ACC112 (cell line): ENCODE data around the gene CHRDL1.

Experiments used
- H2AFZ ChIP-seq: fragments of 200-600 bp; sonication (generic); one replicate; pipeline ENCODE4 v1.6.0; 2017; ENCODE audit warnings: antibody characterized with exemption, low read length; ENCODE audit not compliant: unreplicated experiment
- H3K27ac ChIP-seq: fragments of 200-600 bp; sonication (generic); 2 replicates; pipeline ENCODE4 v1.5.1; 2014; ENCODE audit warnings: low read depth, mild to moderate bottlenecking, antibody characterized with exemption, low read length, moderate library complexity
- H3K27me3 ChIP-seq: fragments of 200-600 bp; sonication (generic); 2 replicates; pipeline ENCODE4 v1.6.1; 2014; ENCODE audit warnings: mild to moderate bottlenecking, antibody characterized with exemption, low read length, moderate library complexity, mixed read lengths; ENCODE audit not compliant: insufficient read depth
- H3K36me3 ChIP-seq: fragments of 200-600 bp; sonication (generic); 2 replicates; pipeline ENCODE4 v1.6.1; 2016; ENCODE audit warnings: mild to moderate bottlenecking, antibody characterized with exemption, low read length, moderate library complexity, mixed read lengths; ENCODE audit not compliant: insufficient read depth
- H3K4me1 ChIP-seq: fragments of 200-600 bp; sonication (generic); one replicate; pipeline ENCODE4 v1.6.1; 2016; ENCODE audit warnings: low read length, mixed read lengths; ENCODE audit not compliant: insufficient read depth, unreplicated experiment, control insufficient read depth
- H3K4me3 ChIP-seq: fragments of 200-600 bp; sonication (generic); 2 replicates; pipeline ENCODE4 v1.5.1; 2014; ENCODE audit warnings: mild to moderate bottlenecking, low read depth, low read length
- H3K79me2 ChIP-seq: fragments of 200-600 bp; sonication (generic); one replicate; pipeline ENCODE4 v1.6.0; 2016; ENCODE audit warnings: low read length; ENCODE audit not compliant: control insufficient read depth, unreplicated experiment, insufficient read depth

Gene CHRDL1

GRCh38 chrX:110743679-110744340 lies 51.8 kb downstream of the CHRDL1 start:
- Histone ChIP-seq H3K27me3 (no peaks in the 10 kb centered on the region), H3K27ac (no peak overlapping the region), H2AFZ (no peak overlapping the region), H3K36me3 (no peaks in the 10 kb centered on the region), H3K79me2 (no peaks in the 10 kb centered on the region), H3K4me1 (peaks cover 10% of the 10 kb centered on the region), H3K4me3 (no peak overlapping the region)

- Histone ChIP-seq H3K4me3 (no peak overlapping the region), H3K27me3 (no peaks in the 10 kb centered on the region), H3K27ac (no peak overlapping the region), H3K4me1 (peaks cover 10% of the 10 kb centered on the region), H2AFZ (no peak overlapping the region), H3K79me2 (no peaks in the 10 kb centered on the region), H3K36me3 (no peaks in the 10 kb centered on the region)
Observed at GRCh38 chrX:110741213-110741796, 54.3 kb downstream of the CHRDL1 start.

GRCh38 chrX:110734894-110735541 lies 60.6 kb downstream of the CHRDL1 start:
- Histone ChIP-seq H3K4me3 (no peak overlapping the region), H3K79me2 (no peaks in the 10 kb centered on the region), H3K36me3 (no peaks in the 10 kb centered on the region), H3K27ac (peak overlapping the region; percentile 38), H2AFZ (no peak overlapping the region), H3K27me3 (no peaks in the 10 kb centered on the region), H3K4me1 (peaks cover 26% of the 10 kb centered on the region)

- peak overlapping the region; percentile 38 for H3K27ac ChIP-seq
- no peak overlapping the region for H2AFZ ChIP-seq
- H3K79me2 ChIP-seq, result no peaks in the 10 kb centered on the region
- H3K4me3 ChIP-seq, result no peak overlapping the region
- H3K36me3 ChIP-seq, result no peaks in the 10 kb centered on the region
- no peaks in the 10 kb centered on the region for H3K27me3 ChIP-seq
- H3K4me1 ChIP-seq, result peaks cover 26% of the 10 kb centered on the region
Observed at GRCh38 chrX:110734271-110734670, 61.3 kb downstream of the CHRDL1 start.

GRCh38 chrX:110733166-110733565 lies 62.5 kb downstream of the CHRDL1 start:
- Histone ChIP-seq H3K79me2 (no peaks in the 10 kb centered on the region), H3K4me3 (no peak overlapping the region), H2AFZ (no peak overlapping the region), H3K27ac (no peak overlapping the region), H3K4me1 (peaks cover 26% of the 10 kb centered on the region), H3K36me3 (no peaks in the 10 kb centered on the region), H3K27me3 (no peaks in the 10 kb centered on the region)

- Histone ChIP-seq H3K4me1 (peaks cover 26% of the 10 kb centered on the region), H3K79me2 (no peaks in the 10 kb centered on the region), H3K4me3 (no peak overlapping the region), H3K36me3 (no peaks in the 10 kb centered on the region), H3K27me3 (no peaks in the 10 kb centered on the region), H2AFZ (no peak overlapping the region), H3K27ac (no peak overlapping the region)
Observed at GRCh38 chrX:110732266-110732665, 63.4 kb downstream of the CHRDL1 start.

GRCh38 chrX:110723844-110724243 lies 71.8 kb downstream of the CHRDL1 start:
- no peaks in the 10 kb centered on the region for H3K79me2 ChIP-seq
- no peak overlapping the region for H3K4me3 ChIP-seq
- no peaks in the 10 kb centered on the region for H3K36me3 ChIP-seq
- no peaks in the 10 kb centered on the region for H3K4me1 ChIP-seq
- H3K27ac ChIP-seq, result no peak overlapping the region
- H2AFZ ChIP-seq, result no peak overlapping the region
- no peaks in the 10 kb centered on the region for H3K27me3 ChIP-seq

- H2AFZ ChIP-seq, result no peak overlapping the region
- H3K4me3 ChIP-seq, result no peak overlapping the region
- H3K27ac ChIP-seq, result no peak overlapping the region
- no peaks in the 10 kb centered on the region for H3K4me1 ChIP-seq
- no peaks in the 10 kb centered on the region for H3K36me3 ChIP-seq
- no peaks in the 10 kb centered on the region for H3K27me3 ChIP-seq
- H3K79me2 ChIP-seq, result no peaks in the 10 kb centered on the region
Observed at GRCh38 chrX:110722135-110722534, 73.5 kb downstream of the CHRDL1 start.

- Histone ChIP-seq H2AFZ (no peak overlapping the region), H3K27ac (no peak overlapping the region), H3K79me2 (no peaks in the 10 kb centered on the region), H3K36me3 (no peaks in the 10 kb centered on the region), H3K4me1 (no peaks in the 10 kb centered on the region), H3K4me3 (no peak overlapping the region), H3K27me3 (no peaks in the 10 kb centered on the region)
Observed at GRCh38 chrX:110713666-110714065, 82.0 kb downstream of the CHRDL1 start.

GRCh38 chrX:110706446-110706845 lies 89.2 kb downstream of the CHRDL1 start:
- no peak overlapping the region for H3K27ac ChIP-seq
- 0 out of 2 replicates have a peak, but pooled peaks cover 3% of the 10 kb centered on the region for H3K27me3 ChIP-seq

GRCh38 chrX:110703641-110704040 lies 92.0 kb downstream of the CHRDL1 start:
- Histone ChIP-seq H3K36me3 (no peaks in the 10 kb centered on the region), H2AFZ (no peak overlapping the region), H3K27me3 (0 out of 2 replicates have a peak, but pooled peaks cover 3% of the 10 kb centered on the region), H3K4me3 (no peak overlapping the region), H3K27ac (no peak overlapping the region), H3K4me1 (no peaks in the 10 kb centered on the region), H3K79me2 (no peaks in the 10 kb centered on the region)

More at GRCh38 chrX:110706446-110706845, 89.2 kb downstream of the CHRDL1 start:
- Histone ChIP-seq H3K4me3 (no peak overlapping the region), H3K36me3 (no peaks in the 10 kb centered on the region), H3K4me1 (no peaks in the 10 kb centered on the region), H3K79me2 (no peaks in the 10 kb centered on the region), H2AFZ (no peak overlapping the region)
